Testis (tissue), 2 donors: ENCODE measurements around the gene HRH3.

Source experiments
- POLR2A ChIP-seq: fragments of 450-650 bp; IDR thresholded peaks from one replicate; pipeline ENCODE4 v1.6.1; 2017; ENCODE audit warnings: antibody characterized with exemption, mild to moderate bottlenecking, moderate library complexity
- TF ChIP-seq, protein P1 (sequence below), 3 experiments: fragments of 450-650 bp in 2 of 3; fragments of 200-600 bp in 1 of 3; sonication (generic) in 1 of 3; IDR thresholded peaks; one replicate each; pipeline ENCODE4 v1.5.1; 2016 to 2019; ENCODE audit warnings: antibody characterized with exemption in 3 of 3, mild to moderate bottlenecking in 2 of 3, moderate library complexity in 1 of 3

DNA sequence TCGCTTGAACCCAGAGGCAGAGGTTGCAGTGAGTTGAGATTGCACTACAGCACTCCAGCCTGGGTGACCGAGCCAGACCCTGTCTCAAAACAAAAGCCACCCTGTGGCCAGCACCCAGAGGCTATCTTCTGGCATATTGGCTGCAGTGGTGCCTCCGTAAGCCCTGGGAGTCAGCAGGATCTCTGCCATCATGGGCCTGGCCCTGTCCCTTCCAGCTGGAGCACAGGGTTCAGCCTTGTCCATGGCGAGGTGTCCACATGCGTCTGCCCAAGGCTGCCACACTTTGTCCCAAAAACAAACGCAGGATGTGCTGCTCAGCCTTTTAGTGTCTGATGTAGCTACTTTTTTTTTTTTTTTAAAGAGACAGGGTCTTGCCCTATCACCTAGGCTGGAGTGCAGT lies 52.6 kb downstream of the HRH3 start:
- TF ChIP-seq, protein P1, sequence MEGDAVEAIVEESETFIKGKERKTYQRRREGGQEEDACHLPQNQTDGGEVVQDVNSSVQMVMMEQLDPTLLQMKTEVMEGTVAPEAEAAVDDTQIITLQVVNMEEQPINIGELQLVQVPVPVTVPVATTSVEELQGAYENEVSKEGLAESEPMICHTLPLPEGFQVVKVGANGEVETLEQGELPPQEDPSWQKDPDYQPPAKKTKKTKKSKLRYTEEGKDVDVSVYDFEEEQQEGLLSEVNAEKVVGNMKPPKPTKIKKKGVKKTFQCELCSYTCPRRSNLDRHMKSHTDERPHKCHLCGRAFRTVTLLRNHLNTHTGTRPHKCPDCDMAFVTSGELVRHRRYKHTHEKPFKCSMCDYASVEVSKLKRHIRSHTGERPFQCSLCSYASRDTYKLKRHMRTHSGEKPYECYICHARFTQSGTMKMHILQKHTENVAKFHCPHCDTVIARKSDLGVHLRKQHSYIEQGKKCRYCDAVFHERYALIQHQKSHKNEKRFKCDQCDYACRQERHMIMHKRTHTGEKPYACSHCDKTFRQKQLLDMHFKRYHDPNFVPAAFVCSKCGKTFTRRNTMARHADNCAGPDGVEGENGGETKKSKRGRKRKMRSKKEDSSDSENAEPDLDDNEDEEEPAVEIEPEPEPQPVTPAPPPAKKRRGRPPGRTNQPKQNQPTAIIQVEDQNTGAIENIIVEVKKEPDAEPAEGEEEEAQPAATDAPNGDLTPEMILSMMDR (IDR thresholded peaks at IDR 0.05), result no peak
- no peak for TF ChIP-seq POLR2A
